ENCODE data around the gene JCHAIN.
A peak's percentile ranks its signal among the peaks of the same experiment; 100 is the strongest.

The JCHAIN gene

GRCh38 chr4:70713453-70714078 lies 47.3 kb upstream of the JCHAIN start:
- no peaks in the 10 kb centered on the region for H3K9me2 ChIP-seq (ENCODE audit: low read depth, low read length)
- peaks cover 77% of the 10 kb centered on the region for H3K79me2 ChIP-seq (ENCODE audit: insufficient read depth, low read length)

GRCh38 chr4:70712604-70713452 lies 46.5 kb upstream of the JCHAIN start:
- Histone ChIP-seq H3K9me2 (ENCODE audit: low read depth, low read length) (no peaks in the 10 kb centered on the region), H3K36me3 (ENCODE audit: insufficient read depth, low read length) (no peaks in the 10 kb centered on the region), H3K27me3 (ENCODE audit: insufficient read depth, low read length) (no peaks in the 10 kb centered on the region), H3K4me2 (ENCODE audit: low read length) (peak overlapping the region; percentile 64), H2AFZ (ENCODE audit: low read length) (no peak overlapping the region), H3K4me1 (ENCODE audit: insufficient read depth, low read length, severe bottlenecking) (peaks cover 93% of the 10 kb centered on the region), H4K20me1 (ENCODE audit: insufficient read depth, low read length) (no peaks in the 10 kb centered on the region), H3K27ac (ENCODE audit: low read depth, low read length, poor library complexity, severe bottlenecking) (peak overlapping the region; percentile 80), H3K79me2 (ENCODE audit: insufficient read depth, low read length) (peaks cover 80% of the 10 kb centered on the region), H3K4me3 (ENCODE audit: low read depth, low read length, poor library complexity, severe bottlenecking) (peak overlapping the region; percentile 41), H3K9me3 (ENCODE audit: low read length) (no peaks in the 10 kb centered on the region), H3F3A (ENCODE audit: insufficient read depth, low read length) (no peaks in the 10 kb centered on the region), H3K9ac (ENCODE audit: low read length) (peak overlapping the region; percentile 20; the same call in 1 of the 2 replicates)
- TF ChIP-seq EZH2 (IDR thresholded peaks at IDR 0.05; ENCODE audit: borderline replicate concordance, low read length), result no peak
- TF ChIP-seq, protein P1, sequence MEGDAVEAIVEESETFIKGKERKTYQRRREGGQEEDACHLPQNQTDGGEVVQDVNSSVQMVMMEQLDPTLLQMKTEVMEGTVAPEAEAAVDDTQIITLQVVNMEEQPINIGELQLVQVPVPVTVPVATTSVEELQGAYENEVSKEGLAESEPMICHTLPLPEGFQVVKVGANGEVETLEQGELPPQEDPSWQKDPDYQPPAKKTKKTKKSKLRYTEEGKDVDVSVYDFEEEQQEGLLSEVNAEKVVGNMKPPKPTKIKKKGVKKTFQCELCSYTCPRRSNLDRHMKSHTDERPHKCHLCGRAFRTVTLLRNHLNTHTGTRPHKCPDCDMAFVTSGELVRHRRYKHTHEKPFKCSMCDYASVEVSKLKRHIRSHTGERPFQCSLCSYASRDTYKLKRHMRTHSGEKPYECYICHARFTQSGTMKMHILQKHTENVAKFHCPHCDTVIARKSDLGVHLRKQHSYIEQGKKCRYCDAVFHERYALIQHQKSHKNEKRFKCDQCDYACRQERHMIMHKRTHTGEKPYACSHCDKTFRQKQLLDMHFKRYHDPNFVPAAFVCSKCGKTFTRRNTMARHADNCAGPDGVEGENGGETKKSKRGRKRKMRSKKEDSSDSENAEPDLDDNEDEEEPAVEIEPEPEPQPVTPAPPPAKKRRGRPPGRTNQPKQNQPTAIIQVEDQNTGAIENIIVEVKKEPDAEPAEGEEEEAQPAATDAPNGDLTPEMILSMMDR (IDR thresholded peaks at IDR 0.05; ENCODE audit: low read length), result no peak

More at GRCh38 chr4:70713453-70714078, 47.3 kb upstream of the JCHAIN start:
- Histone ChIP-seq H3K9me3 (ENCODE audit: low read length) (no peaks in the 10 kb centered on the region), H2AFZ (ENCODE audit: low read length) (no peak overlapping the region), H3K9ac (ENCODE audit: low read length) (peak overlapping the region; percentile 20; the same call in 1 of the 2 replicates), H3K4me2 (ENCODE audit: low read length) (peak overlapping the region; percentile 64), H3K36me3 (ENCODE audit: insufficient read depth, low read length) (no peaks in the 10 kb centered on the region), H3K27me3 (ENCODE audit: insufficient read depth, low read length) (no peaks in the 10 kb centered on the region), H4K20me1 (ENCODE audit: insufficient read depth, low read length) (no peaks in the 10 kb centered on the region), H3K4me1 (ENCODE audit: insufficient read depth, low read length, severe bottlenecking) (peaks cover 85% of the 10 kb centered on the region), H3K27ac (ENCODE audit: low read depth, low read length, poor library complexity, severe bottlenecking) (peak overlapping the region; percentile 80), H3K4me3 (ENCODE audit: low read depth, low read length, poor library complexity, severe bottlenecking) (peak overlapping the region; percentile 41), H3F3A (ENCODE audit: insufficient read depth, low read length) (no peaks in the 10 kb centered on the region)
- TF ChIP-seq EZH2 (IDR thresholded peaks at IDR 0.05; ENCODE audit: borderline replicate concordance, low read length), result no peak
- TF ChIP-seq, protein P1 (IDR thresholded peaks at IDR 0.05; ENCODE audit: low read length), result no peak

GRCh38 chr4:70712150-70712549 lies 45.8 kb upstream of the JCHAIN start:
- Histone ChIP-seq H3K9me2 (ENCODE audit: low read depth, low read length) (no peaks in the 10 kb centered on the region), H3K79me2 (ENCODE audit: insufficient read depth, low read length) (peaks cover 82% of the 10 kb centered on the region), H3K4me2 (ENCODE audit: low read length) (peak overlapping the region; percentile 64), H4K20me1 (ENCODE audit: insufficient read depth, low read length) (no peaks in the 10 kb centered on the region), H3K4me3 (ENCODE audit: low read depth, low read length, poor library complexity, severe bottlenecking) (peak overlapping the region; percentile 20), H3F3A (ENCODE audit: insufficient read depth, low read length) (no peaks in the 10 kb centered on the region), H2AFZ (ENCODE audit: low read length) (no peak overlapping the region), H3K9me3 (ENCODE audit: low read length) (no peaks in the 10 kb centered on the region), H3K27me3 (ENCODE audit: insufficient read depth, low read length) (no peaks in the 10 kb centered on the region), H3K27ac (ENCODE audit: low read depth, low read length, poor library complexity, severe bottlenecking) (peak overlapping the region; percentile 80), H3K4me1 (ENCODE audit: insufficient read depth, low read length, severe bottlenecking) (peaks cover 95% of the 10 kb centered on the region), H3K36me3 (ENCODE audit: insufficient read depth, low read length) (no peaks in the 10 kb centered on the region), H3K9ac (ENCODE audit: low read length) (peak overlapping the region; percentile 28; the same call in 1 of the 2 replicates)
- no peak for TF ChIP-seq EZH2 (IDR thresholded peaks at IDR 0.05; ENCODE audit: borderline replicate concordance, low read length)
- TF ChIP-seq, protein P1 (IDR thresholded peaks at IDR 0.05; ENCODE audit: low read length), result no peak

All from OCI-LY1 (cell line).